GM12878 (cell line): ENCODE measurements around the gene COL4A2. TPM values are rescaled to one million over a fixed set of nuclear protein-coding genes. Genes with fewer than 3 reads are reported as not detected.

Source experiments
- ATAC-seq: fragments of 200-7000 bp; cut with Tn5 transposase; 3 replicates; pipeline ENCODE4 v1.9.1; 2020; ENCODE audit warnings: mild to moderate bottlenecking, moderate library complexity
- BruUV-seq: library from RNA; stranded (reverse); fragments of 400-500 nt; replicated peaks from 2 replicates; lab custom pipeline; 2021; lab: Mats Ljungman, UMichigan
- CTCF ChIA-PET: fragments of 300-600 bp; sonication (Branson Sonifier 250); formaldehyde crosslinking; extraction: SDS; loops from one replicate; lab custom pipeline; 2021; ENCODE audit warnings: inconsistent platforms; lab: Yijun Ruan, JAX
- POLR2A ChIA-PET: fragments of 350-600 bp; formaldehyde crosslinking; extraction: SDS; loops from one replicate; lab custom pipeline; 2021; ENCODE audit warnings: inconsistent platforms; lab: Charles Lee
- RAD21 ChIA-PET: fragments of 300-600 bp; sonication (Branson Sonifier 250); formaldehyde crosslinking; loops from one replicate; lab custom pipeline; 2023; ENCODE audit warnings: antibody characterized with exemption; ENCODE audit not compliant: unreplicated experiment; lab: Charles Lee
- SMC1A ChIA-PET: fragments of 300-600 bp; sonication (Branson Sonifier 250); formaldehyde crosslinking; loops from one replicate; lab custom pipeline; 2023; ENCODE audit not compliant: unreplicated experiment, uncharacterized antibody; lab: Charles Lee
- DNase-seq: peaks from one replicate; pipeline ENCODE4 v3.0.0-alpha.2; 2011; ENCODE audit warnings: low read depth, low spot score
- FAIRE-seq: peaks from 3 replicates; lab custom pipeline; 2011; peaks lifted over from hg19 to GRCh38; lab: Jason Lieb, UNC
- H2AFZ ChIP-seq: 2 replicates; pipeline ENCODE4 v1.6.0; 2011; ENCODE audit warnings: low read depth, low read length, control low read depth; ENCODE audit not compliant: control insufficient read depth
- H3K27ac ChIP-seq: 2 replicates; pipeline ENCODE4 v1.5.1; 2011; ENCODE audit warnings: control low read depth; ENCODE audit not compliant: control insufficient read depth, insufficient read depth
- H3K27me3 ChIP-seq, 2 experiments: replicated peaks in 1 of 2; 2 replicates each; pipeline versions ENCODE4 v1.6.0 to v1.6.1; 2011; ENCODE audit warnings: low read length in 1 of 2; ENCODE audit not compliant: control insufficient read depth in 2 of 2, insufficient read depth in 2 of 2
- H3K36me3 ChIP-seq, 2 experiments: 2 replicates each; pipeline ENCODE4 v1.5.1; 2011; ENCODE audit warnings: low read length in 1 of 2; ENCODE audit not compliant: control insufficient read depth in 2 of 2, insufficient read depth in 2 of 2
- H3K4me1 ChIP-seq: 2 replicates; pipeline ENCODE4 v1.6.1; 2011; ENCODE audit warnings: mild to moderate bottlenecking, low read length, moderate library complexity, mixed read lengths; ENCODE audit not compliant: control insufficient read depth, insufficient read depth
- H3K4me2 ChIP-seq: 2 replicates; pipeline ENCODE4 v1.6.0; 2011; ENCODE audit warnings: control low read depth; ENCODE audit not compliant: control insufficient read depth, insufficient read depth
- H3K4me3 ChIP-seq: fragments of 200-600 bp; sonication (generic); 2 replicates; pipeline ENCODE4 v1.5.1; 2016
- H3K79me2 ChIP-seq: 2 replicates; pipeline ENCODE4 v1.6.0; 2011; ENCODE audit warnings: low read length; ENCODE audit not compliant: control insufficient read depth, insufficient read depth
- H3K9ac ChIP-seq: 2 replicates; pipeline ENCODE4 v1.8.0; 2011; ENCODE audit warnings: low read length, control low read depth, mixed read lengths; ENCODE audit not compliant: control insufficient read depth, insufficient read depth
- H3K9me3 ChIP-seq: replicated peaks from 3 replicates; pipeline ENCODE4 v1.5.1; 2011; ENCODE audit warnings: mild to moderate bottlenecking, low read length; ENCODE audit not compliant: control insufficient read depth, insufficient read depth
- H4K20me1 ChIP-seq: 2 replicates; pipeline ENCODE4 v1.6.0; 2011; ENCODE audit not compliant: control insufficient read depth, insufficient read depth
- CBX3 ChIP-seq: fragments of 200-600 bp; sonication (generic); IDR thresholded peaks from 2 replicates; pipeline ENCODE4 v1.6.1; 2016; ENCODE audit warnings: low read depth, borderline replicate concordance
- CREB1 ChIP-seq: IDR thresholded peaks from 2 replicates; pipeline ENCODE4 v1.6.1; 2012; ENCODE audit warnings: low read depth, mild to moderate bottlenecking, inconsistent platforms
- E2F4 ChIP-seq: IDR thresholded peaks from 2 replicates; pipeline ENCODE4 v1.6.1; 2012; ENCODE audit warnings: low read depth, low read length, improper control_type of control experiment
- EED ChIP-seq: sonication (generic); IDR thresholded peaks from 2 replicates; pipeline ENCODE4 v1.6.1; 2016; ENCODE audit warnings: antibody characterized with exemption, low read depth
- EP300 ChIP-seq, 2 experiments: fragments of 150-350 bp in 1 of 2; IDR thresholded peaks; 2 replicates each; pipeline ENCODE4 v1.6.1; 2011 to 2012; ENCODE audit warnings: low read depth in 2 of 2, low read length in 2 of 2, borderline replicate concordance in 1 of 2, improper control_type of control experiment in 1 of 2, inconsistent platforms in 1 of 2; ENCODE audit not compliant: control insufficient read depth in 1 of 2
- IKZF2 ChIP-seq, 2 experiments: fragments of 450-650 bp; IDR thresholded peaks; 2 replicates each; pipeline ENCODE4 v1.6.1; 2017; ENCODE audit warnings: mild to moderate bottlenecking in 2 of 2, moderate library complexity in 2 of 2
- MEF2B ChIP-seq: fragments of 450-650 bp; IDR thresholded peaks from 2 replicates; pipeline ENCODE4 v1.6.1; 2018; ENCODE audit warnings: mild to moderate bottlenecking, moderate library complexity; ENCODE audit not compliant: partially characterized antibody, poor library complexity, severe bottlenecking
- MXI1 ChIP-seq: fragments of 150-350 bp; IDR thresholded peaks from 2 replicates; pipeline ENCODE4 v1.6.1; 2011; ENCODE audit warnings: low read depth, mild to moderate bottlenecking, inconsistent platforms, low read length, improper control_type of control experiment
- MYB ChIP-seq: fragments of 150-350 bp; IDR thresholded peaks from 2 replicates; pipeline ENCODE4 v1.6.1; 2014; ENCODE audit warnings: mild to moderate bottlenecking, low read depth, low read length, borderline replicate concordance
- NR2C2 ChIP-seq: IDR thresholded peaks from 2 replicates; pipeline ENCODE4 v1.6.1; 2011; ENCODE audit warnings: borderline replicate concordance, low read depth; ENCODE audit not compliant: control insufficient read depth, insufficient read length
- NRF1 ChIP-seq: conservative IDR thresholded peaks from 2 replicates; pipeline ENCODE4 v1.6.1; 2011; ENCODE audit warnings: mild to moderate bottlenecking, low read depth, low read length, improper control_type of control experiment
- RB1 ChIP-seq: fragments of 450-650 bp; formaldehyde crosslinking; IDR thresholded peaks from 2 replicates; pipeline ENCODE4 v1.6.1; 2017; ENCODE audit warnings: mild to moderate bottlenecking, borderline replicate concordance
- SUPT20H ChIP-seq: IDR thresholded peaks from 2 replicates; pipeline ENCODE4 v1.6.1; 2011; ENCODE audit warnings: low read depth, mild to moderate bottlenecking, low read length, moderate library complexity, borderline replicate concordance; ENCODE audit not compliant: control insufficient read depth
- WGBS: methylation state at CpG from one replicate; pipeline ENCODE4 v1.1.6; 2016; ENCODE audit warnings: low lambda C conversion rate; ENCODE audit not compliant: insufficient replicate concordance, insufficient coverage; ENCODE audit errors: missing lambda C conversion rate; 5-methylcytosine and 5-hydroxymethylcytosine counted together
- in situ Hi-C: fragments of 300-500 bp; cut with MboI; formaldehyde crosslinking; loops from 9 replicates; pipeline ENCODE4 v1.14.3; 2018; ENCODE audit warnings: mixed read lengths
- intact Hi-C: fragments of 100-400 bp; cut with micrococcal nuclease; formaldehyde crosslinking; loops from one replicate; pipeline ENCODE4 v1.14.2; 2022; ENCODE audit not compliant: unreplicated experiment
- polyA plus RNA-seq, 11 experiments: library from polyadenylated mRNA; depleted of rRNA in 4 of 11; unstranded in 6 of 11; stranded (reverse) in 5 of 11; fragments of >200 nt; fragmentation: Nextera tagmentation in 4 of 11; fragmentation: Illumina TruSeq in 1 of 11; extraction: Ambion mirVana in 4 of 11; extraction: Trizol in 1 of 11; gene quantifications; 1 replicate in 1 of 11; 2 replicates in 10 of 11; pipeline versions ENCODE4 v1.2.1 to v1.2.3, GENCODE V29; 2011 to 2016; ENCODE audit warnings: inconsistent platforms in 2 of 11, missing spikeins in 2 of 11, low read depth in 1 of 11
- total RNA-seq, 4 experiments: library from RNA; depleted of rRNA in 3 of 4; stranded (reverse); fragments of >200 nt in 3 of 4; fragmentation: Illumina TruSeq in 1 of 4; extraction: Trizol in 1 of 4; gene quantifications; 2 replicates each; pipeline versions ENCODE4 v1.2.1 to v1.2.3, GENCODE V29; 2013 to 2021
- TF ChIP-seq, protein P1 (sequence below): fragments of 450-650 bp; IDR thresholded peaks from 2 replicates; pipeline ENCODE4 v1.6.1; 2017; ENCODE audit warnings: mild to moderate bottlenecking, moderate library complexity
- TF ChIP-seq, protein P2 (sequence below): IDR thresholded peaks from 2 replicates; pipeline ENCODE4 v1.6.1; 2012; ENCODE audit warnings: low read depth, low read length, improper control_type of control experiment

COL4A2 gene
- total and polyA plus RNA-seq, 10 of the 15 experiments (the other 5 are each of a cell fraction or from before 2014, with no cell fraction given) = 0.16 to 1.6 (median 0.62) TPM; not detected in 3

DNA sequence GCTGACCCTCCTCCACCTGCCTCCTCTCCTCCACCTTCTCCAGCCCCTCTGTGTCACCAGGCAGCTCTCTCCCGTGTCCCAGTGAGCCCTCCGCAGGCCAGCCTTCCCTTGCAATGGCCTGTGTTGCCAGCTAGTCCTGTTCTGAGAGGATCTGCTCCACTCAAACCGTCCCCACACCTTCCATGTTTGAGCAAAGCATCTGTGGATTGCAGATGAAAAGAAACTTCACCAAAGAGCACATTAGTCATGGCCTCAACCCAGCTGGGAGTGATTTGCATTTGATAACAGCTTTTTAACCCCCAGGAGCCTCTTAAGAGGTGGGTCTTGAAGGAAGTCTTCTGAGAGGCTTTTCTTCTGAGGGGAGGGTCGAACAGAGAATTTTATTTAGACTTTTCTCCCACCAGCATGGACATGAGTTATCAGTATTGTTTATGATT, 72.8 kb downstream of the COL4A2 start (continued):
- TF ChIP-seq E2F4 = no peak

DNA sequence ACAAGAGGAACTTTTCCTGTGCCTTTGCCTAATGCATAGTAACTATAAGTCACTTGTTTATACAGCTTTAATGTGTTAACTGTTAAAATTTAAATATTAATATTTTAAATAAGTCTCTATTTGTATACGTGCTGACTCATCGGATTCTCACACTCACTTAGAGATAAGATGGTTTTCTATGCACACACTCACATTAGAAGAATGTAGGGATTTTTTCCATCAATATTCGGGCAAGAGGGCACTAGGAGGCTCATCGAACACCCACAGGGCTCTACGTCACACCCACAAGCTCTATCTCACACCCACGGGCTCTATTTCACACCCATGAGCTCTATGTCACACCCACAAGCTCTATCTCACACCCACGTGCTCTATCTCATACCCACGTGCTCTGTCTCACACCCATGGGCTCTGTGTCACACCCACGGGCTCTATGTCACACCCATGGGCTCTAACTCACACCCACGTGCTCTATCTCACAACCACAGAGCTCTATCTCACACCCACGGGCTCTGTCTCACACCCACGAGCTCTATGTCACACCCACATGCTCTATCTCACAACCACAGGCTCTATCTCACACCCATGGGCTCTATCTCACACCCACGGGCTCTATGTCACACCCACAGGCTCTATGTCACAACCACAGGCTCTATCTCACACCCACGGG, 73.4 kb downstream of the COL4A2 start:
- ChIA-PET CTCF (interaction anchor here (1.0 kb wide), 1 partner anchor 63 kb away, joined by 4 read pairs; no protein-coding TSS in a partner anchor), RAD21 (interaction anchor here (1.2 kb wide), 1 partner anchor 8 kb away, joined by 5 read pairs; no protein-coding TSS in a partner anchor), POLR2A (no interaction called here), SMC1A (no interaction called here)
- WGBS = 8% methylated on average over 14 of the region's 14 CpGs
- Histone ChIP-seq H3K79me2 (no peaks in the 10 kb centered on the region), H3K27me3 (peaks cover 0 to 5% of the 10 kb centered on the region in 2 experiments; a peak in 2 of 4 replicates), H3K9ac (no peak overlapping the region), H3K36me3 (no peaks in the 10 kb centered on the region), H2AFZ (no peak overlapping the region), H3K27ac (no peak overlapping the region), H3K4me1 (no peaks in the 10 kb centered on the region), H3K4me2 (no peak overlapping the region), H3K9me3 (no peaks in the 10 kb centered on the region; the same call in 2 of the 3 replicates), H4K20me1 (no peaks in the 10 kb centered on the region), H3K4me3 (no peak overlapping the region)
- ATAC-seq (no peak), FAIRE-seq (no peak), DNase-seq (no peak)
- BruUV-seq = no TSS peak
- in situ Hi-C loops = no loop called here
- intact Hi-C loops = no loop called here
- TF ChIP-seq MYB (no peak), MXI1 (no peak), CREB1 (no peak), NRF1 (no peak), NR2C2 (no peak), MEF2B (no peak), CBX3 (no peak), RB1 (no peak), EP300 (IDR thresholded peaks at IDR 0.05; ENCODE audit: borderline replicate concordance in 1 of 2, control insufficient read depth in 1 of 2, low read depth in 2 of 2, low read length in 2 of 2) (no peak), IKZF2 (IDR thresholded peaks at IDR 0.05) (no peak), EED (no peak), SUPT20H (no peak)
- TF ChIP-seq, protein P1, sequence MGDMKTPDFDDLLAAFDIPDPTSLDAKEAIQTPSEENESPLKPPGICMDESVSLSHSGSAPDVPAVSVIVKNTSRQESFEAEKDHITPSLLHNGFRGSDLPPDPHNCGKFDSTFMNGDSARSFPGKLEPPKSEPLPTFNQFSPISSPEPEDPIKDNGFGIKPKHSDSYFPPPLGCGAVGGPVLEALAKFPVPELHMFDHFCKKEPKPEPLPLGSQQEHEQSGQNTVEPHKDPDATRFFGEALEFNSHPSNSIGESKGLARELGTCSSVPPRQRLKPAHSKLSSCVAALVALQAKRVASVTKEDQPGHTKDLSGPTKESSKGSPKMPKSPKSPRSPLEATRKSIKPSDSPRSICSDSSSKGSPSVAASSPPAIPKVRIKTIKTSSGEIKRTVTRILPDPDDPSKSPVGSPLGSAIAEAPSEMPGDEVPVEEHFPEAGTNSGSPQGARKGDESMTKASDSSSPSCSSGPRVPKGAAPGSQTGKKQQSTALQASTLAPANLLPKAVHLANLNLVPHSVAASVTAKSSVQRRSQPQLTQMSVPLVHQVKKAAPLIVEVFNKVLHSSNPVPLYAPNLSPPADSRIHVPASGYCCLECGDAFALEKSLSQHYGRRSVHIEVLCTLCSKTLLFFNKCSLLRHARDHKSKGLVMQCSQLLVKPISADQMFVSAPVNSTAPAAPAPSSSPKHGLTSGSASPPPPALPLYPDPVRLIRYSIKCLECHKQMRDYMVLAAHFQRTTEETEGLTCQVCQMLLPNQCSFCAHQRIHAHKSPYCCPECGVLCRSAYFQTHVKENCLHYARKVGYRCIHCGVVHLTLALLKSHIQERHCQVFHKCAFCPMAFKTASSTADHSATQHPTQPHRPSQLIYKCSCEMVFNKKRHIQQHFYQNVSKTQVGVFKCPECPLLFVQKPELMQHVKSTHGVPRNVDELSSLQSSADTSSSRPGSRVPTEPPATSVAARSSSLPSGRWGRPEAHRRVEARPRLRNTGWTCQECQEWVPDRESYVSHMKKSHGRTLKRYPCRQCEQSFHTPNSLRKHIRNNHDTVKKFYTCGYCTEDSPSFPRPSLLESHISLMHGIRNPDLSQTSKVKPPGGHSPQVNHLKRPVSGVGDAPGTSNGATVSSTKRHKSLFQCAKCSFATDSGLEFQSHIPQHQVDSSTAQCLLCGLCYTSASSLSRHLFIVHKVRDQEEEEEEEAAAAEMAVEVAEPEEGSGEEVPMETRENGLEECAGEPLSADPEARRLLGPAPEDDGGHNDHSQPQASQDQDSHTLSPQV = no peak
- TF ChIP-seq, protein P2, sequence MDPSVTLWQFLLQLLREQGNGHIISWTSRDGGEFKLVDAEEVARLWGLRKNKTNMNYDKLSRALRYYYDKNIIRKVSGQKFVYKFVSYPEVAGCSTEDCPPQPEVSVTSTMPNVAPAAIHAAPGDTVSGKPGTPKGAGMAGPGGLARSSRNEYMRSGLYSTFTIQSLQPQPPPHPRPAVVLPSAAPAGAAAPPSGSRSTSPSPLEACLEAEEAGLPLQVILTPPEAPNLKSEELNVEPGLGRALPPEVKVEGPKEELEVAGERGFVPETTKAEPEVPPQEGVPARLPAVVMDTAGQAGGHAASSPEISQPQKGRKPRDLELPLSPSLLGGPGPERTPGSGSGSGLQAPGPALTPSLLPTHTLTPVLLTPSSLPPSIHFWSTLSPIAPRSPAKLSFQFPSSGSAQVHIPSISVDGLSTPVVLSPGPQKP = no peak
